Measurements from ENCODE around the gene STK26.
"Not testable (repeated sequence)": the region's sequence is repeated elsewhere in the genome, so short reads cannot be mapped to it uniquely, and the experiment has no call there.

The STK26 gene

DNA sequence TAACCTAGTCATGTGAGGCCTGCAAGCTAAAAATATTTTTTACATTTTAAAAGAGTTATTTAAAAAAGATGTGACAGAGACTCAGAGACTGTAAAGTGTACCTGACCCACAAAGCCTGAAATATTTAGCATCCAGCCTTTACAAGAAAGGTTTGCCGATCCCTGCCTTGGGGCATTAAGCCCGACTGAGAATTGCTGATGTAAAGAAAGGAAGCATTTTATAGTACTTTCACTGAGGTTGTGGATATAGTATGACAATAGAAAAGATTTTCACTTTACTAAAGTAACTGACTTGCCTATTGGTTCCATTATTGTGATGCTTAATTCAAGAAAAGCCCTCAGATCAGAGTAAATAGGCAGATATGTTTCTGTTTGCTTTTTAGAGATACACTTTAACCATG, 17.0 kb downstream of the STK26 start:
- DNase-seq = no peak

DNA sequence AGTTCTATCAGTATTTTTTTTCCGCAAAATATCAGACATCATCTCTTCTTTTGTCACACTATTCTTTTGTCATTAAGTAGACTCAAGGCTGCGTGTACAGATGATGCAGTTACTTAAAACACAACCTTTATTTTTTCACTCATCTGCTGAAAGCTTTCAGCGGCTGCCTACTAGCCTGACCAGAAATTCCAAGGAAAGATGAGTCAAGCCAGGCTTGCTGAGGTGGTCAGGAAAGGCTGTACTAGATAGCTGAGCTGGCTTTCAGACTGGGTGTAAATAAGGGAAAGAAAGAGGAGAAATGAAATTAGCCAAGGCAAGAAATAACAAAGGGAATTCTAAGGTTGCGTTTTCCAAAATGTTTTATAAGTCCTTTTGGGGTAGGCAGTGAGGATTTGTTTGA, 17.9 kb downstream of the STK26 start:
- DNase-seq = no peak

DNA sequence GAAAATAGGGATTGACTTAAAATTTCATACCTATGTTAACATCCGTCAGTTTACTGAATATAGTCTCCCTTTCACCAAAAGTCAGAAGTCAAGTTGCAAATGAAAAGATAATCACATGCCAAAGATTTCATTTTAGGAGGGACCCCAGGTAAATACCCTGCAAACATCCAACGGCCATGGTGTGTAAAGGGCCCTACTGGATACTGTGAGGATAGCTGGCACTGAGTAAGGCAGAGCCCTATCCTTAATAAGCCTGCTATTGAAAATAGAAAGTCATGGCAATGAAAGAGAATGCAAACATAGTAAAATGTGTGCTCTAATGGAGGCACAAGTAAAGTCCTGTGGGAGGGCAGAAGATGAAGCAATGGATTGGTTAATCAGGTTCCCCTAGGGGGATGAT, 20.9 kb downstream of the STK26 start:
- DNase-seq = no peak

DNA sequence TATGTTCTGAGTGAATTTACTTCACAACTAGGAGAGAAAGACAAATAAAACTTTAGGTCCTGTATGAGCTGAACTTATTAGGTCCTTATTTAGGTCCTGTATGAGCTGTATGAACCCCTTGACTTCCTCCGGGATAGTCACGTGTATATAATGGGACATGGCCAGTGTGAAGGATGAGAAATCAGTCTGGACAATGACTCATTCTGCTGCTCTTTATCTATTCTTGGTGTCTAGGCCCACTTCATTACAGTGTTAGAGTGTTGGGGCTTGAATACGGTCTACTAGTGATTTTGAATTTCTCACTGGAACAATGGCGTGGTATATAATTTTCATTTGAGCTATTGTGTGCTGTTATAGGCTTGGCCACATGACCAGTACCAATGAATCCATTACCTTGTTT, 21.9 kb downstream of the STK26 start:
- DNase-seq = no peak

DNA sequence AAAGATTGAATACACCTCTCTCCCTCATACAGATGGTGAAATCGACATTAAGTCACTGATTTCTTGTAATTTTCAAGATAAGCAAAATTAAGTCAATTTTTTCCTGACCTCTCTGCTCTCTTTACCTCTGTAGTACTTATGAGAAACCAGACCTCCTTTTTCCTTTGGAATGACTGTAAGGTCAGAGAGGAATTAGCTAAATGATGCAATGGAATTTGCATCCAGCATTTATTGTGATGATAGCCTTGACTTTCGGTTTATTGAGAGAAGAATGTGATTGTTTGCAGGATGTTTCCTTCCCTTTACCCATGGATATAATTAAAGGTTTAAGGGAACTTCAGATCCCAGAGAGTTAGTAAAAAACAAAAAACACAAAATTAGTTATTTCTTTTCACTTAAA, 22.4 kb downstream of the STK26 start:
- no peak for DNase-seq

DNA sequence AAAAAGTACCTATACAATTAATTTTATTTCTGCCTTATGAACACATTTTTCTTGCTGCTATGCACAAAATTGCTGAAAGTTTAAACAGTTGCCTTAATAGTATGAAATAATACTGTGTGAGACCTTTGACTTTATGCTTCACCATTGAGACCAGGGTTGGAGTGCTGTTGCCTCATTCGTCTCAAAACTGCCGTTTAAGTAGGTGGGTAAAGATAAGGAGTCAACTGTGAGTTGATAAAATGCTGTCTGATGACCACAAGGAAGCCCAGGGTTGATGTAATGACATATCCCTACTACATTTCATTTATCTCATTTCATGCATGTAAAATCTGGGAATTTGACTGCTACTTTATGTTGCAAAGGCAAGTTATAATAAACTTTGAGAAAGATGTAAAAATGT, 23.4 kb downstream of the STK26 start:
- DNase-seq = no peak

DNA sequence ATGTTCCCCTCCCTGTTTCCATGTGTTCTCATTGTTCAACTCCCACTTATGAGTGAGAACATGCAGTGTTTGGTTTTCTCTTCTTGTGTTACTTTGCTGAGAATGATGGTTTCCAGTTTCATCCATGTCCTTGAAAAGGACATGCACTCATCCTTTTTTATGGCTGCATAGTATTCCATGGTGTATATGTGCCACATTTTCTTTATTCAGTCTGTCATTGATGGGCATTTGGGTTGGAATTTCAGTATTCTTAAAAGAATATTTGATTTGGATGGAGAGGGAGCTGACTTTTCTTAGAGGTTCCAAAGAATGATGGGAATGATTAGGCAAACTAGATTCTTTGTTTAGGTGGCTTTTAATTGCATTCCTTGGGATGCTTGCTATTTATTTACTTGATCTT, 28.7 kb downstream of the STK26 start:
- DNase-seq = not testable (repeated sequence)

DNA sequence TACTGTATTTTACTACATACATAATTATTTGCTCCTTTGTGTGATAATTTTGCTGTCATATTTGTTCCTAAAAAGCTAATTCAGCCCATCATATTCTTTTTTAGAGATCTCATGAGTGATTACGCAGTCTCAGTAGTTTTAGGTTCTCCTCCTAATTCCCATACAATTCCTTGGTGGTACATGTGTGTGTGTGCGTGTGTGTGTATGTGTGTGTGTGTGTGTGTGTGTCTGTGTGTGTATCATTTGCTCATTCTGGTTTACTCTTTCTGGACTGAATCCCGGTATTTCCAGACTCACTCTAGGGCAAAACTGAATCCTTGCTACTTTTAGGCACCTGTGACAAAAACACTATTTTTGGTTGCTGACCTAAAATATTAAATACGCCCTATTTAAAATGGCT, 34.9 kb downstream of the STK26 start:
- no peak for DNase-seq

DNA sequence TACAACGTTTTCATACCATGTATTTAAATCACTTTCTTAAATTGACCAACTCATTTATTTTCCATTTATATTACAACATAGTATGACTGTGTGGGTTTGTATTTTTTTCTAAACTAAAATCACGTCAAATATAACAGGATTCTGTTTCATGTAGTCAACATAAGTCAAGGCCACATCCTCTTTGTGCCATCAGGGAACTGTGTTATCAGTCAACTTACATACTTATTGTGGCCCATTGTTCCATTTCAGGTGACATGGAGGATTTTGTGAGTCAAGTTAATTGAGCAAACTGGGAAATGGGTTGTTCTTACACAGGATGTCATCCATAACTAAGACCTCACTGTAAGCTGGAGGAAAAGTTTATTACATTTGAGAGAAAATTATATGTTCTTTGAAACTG, 35.9 kb downstream of the STK26 start:
- no peak for DNase-seq

DNA sequence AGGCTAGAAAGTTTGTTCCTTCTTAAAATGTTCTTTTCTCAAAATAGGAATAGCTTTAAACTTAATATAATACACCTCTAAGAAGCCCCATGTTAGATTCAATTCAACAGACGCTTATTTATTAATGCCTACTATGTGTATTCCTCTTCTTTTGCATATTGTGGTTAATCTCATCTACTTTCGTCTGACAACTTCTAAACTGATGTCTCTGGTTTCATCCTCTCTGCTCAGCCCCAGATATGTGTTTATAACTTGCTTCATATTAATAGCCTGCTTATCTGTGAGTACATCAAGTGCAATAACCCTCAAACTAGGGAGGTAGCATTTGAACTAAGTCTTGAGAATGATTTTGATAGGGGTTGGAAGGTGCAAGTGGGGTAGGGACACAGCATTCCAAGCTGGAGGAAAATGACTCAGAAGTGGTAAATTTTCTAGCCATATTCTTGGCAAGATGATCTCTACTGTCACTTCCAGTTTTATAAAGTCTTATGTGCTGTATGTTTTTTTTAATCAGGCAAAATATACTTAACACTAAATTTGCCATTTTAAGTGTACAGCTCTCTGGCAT, 37.0 kb downstream of the STK26 start:
- DNase-seq = no peak

DNA sequence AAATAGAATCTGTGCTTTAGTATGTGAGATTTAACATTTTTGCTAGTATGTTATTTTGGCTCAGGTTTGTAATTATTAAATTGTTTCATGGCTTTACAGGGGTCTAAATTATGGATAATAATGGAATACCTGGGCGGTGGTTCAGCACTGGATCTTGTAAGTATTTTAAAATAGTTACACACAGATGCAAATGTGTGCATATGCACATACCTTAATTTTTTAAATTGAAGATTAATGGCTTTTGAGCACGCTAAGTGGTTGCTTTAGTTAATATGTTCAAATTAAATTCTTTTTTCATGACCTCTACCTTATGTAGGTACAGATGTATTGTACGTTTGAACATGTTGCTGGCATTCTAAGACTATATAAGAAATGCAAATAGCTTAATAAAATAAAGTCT, 40.2 kb downstream of the STK26 start:
- DNase-seq = no peak

DNA sequence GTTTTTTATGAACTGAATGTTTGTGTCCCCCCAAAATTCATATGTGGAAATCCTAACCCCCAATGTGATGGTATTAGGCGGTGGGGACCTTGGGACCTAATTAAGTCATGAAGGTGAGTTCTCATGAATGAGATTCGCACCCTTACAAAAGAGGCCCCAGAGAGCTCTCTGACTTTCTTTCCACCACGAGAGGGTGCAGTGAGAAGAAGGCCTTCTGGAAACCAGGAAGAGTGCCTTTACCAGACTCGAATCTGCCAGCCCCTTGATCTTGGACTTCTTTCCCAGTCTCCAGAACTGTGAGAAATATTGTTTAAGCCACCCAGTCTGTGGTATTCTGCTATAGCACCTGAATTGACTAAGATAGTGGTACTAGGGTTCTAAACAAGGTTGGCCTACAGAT, 40.8 kb downstream of the STK26 start:
- DNase-seq = no peak

DNA sequence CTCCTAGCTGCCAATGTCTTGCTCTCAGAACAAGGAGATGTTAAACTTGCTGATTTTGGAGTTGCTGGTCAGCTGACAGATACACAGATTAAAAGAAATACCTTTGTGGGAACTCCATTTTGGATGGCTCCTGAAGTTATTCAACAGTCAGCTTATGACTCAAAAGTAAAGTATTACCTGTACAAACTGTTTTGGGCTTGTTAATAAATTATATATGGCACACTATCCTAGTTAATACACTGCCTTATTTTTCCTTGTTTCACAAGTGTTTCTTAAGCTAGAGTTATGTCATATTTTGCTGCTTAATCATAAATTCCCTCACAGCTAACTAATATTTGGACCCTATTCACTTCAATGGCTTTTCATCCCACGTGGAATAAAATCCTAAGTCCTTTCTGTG, 45.3 kb downstream of the STK26 start:
- no peak for DNase-seq

DNA sequence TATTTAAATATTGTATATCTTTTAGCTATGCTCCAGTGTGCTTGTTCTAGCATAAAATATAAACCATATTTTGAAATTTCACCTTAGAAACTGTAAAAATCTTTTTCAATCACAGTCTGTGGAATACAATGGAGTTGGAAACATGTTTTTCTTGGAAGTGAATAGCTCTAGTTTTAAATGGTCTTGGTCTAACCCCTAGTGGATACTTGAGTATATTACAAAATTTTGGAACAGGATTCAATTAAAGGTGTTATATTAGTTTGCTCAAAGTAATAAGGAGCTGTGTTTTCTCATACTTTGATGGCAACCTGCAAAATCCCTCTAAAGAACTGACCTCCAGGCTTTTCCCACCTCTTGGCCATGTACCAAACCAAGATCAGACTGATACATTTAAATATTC, 48.2 kb downstream of the STK26 start:
- DNase-seq = no peak

DNA sequence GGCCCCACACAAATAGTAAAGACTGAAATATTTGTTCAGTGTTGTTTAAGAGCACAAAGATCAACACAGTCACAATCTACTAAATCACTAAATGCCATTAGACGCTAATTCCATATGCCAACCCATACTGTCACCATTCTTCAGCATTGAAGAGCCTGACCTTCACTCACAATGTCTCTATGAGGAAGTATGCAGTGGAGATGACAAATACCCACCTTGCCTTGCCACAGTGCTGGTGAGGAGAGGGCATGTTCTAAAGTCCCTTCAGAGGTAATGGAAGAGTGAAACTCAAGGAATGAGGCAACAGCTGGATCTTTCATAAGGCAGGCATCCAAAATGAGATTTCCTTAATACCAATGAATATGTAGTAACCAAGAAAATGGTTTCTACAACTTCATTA, 54.3 kb downstream of the STK26 start:
- no peak for DNase-seq

DNA sequence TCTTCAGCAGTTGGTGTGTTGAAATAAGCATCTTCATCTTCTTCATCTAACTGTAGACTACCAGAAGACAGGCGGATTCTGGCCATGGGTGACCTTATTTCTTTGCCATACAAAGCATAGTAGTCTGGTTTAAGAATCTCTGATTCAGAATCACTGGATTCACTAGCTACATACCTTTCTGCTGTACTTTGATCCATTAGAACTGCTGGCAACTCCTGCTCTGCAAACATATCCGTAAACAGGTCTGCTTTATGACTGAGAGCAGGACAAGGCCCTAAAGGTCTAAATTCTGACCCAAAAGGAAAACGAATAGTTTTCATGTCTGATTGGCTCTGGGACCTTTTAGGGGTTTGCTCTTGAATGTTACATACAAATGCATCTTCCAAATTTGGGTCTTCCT, 54.8 kb downstream of the STK26 start:
- DNase-seq = no peak

DNA sequence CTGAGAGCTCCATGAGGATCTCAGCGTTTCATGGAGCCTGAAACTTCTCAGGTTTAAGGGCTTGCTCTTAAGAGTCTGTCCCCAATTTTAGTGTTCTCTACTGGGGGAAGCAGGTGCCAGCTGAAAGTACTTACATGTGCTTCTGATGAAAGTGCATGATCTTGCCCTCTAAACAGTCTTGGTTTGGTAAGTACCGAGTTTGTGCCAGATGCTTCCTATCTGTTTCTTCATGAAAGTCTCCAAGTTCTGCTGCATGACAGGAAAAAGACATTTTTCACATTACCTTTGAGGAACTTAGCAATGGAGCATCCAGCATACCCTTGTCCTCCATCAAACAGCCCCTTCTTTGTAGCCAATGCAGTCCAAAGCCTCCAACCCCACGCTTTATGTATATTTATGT, 62.7 kb downstream of the STK26 start:
- DNase-seq = no peak

DNA sequence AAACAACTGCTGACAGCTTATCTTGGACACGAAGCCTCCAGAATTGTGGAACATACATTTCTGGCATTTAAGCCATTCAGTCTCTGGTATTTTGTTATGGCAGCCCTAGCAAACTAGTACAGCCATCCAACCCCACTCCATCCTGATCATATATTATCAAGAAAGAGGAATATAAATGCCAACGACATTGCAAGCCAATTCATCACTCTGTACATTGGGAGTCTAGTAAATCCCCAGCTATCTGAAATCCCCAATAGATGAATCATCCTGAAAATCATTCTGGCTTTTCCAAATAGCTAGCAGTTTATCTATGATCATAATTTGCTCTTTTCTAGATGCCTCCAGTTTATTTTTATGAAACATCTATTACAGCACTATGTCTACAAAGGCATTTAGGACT, 63.6 kb downstream of the STK26 start:
- DNase-seq = no peak

DNA sequence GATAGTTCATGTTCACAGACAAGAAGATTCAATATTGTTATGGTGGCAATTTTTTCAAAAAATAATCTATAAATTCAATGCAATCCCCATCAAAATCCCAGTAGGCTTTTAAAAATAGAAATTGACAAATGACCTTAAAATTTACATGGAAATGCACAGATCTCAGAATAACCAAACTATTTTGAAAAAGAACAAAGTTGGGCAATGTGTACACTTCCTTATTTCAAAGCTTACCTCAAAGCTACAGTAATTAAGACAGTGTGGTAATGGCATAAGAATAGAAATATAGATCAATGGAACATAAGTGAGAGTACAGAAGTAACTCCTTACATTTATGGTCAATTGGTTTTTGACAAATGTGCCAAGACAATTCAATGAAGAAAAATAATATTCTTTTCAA, 65.8 kb downstream of the STK26 start:
- peak; percentile 74 for DNase-seq

DNA sequence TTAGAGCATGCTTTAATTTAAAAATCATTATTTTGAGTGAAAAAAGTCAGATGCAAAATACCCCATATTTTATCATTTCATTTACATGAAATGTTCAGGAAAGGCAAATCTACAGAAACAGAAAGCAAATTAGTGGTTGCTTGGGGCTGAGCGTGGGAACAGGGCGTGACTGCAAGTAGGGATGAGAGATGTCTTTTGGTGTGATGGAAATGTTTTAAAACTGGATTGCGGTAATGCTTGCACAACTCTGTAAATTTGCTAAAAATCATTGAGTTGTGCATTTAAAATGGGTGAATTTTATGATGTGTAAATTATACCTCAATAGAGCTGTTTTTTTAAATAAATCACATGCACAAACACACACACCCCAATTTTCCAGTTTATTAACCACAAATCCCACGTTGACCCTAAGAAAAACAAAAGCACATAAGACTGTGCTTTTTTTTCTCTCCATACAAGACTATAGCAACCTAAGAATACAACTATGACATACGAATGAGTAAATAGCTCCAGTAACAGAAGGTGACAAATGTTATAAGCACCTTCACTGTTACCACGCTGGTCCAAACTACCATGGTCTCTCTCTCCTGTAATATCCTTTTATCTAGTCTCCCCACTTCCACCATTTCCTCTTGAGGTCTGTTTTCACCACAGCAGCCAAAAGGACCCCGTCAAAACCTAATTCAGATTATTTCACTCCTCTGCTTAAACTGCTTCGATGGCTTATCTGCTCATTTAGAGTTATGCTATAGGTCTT, 67.5 kb downstream of the STK26 start:
- peak; percentile 67 for DNase-seq

DNA sequence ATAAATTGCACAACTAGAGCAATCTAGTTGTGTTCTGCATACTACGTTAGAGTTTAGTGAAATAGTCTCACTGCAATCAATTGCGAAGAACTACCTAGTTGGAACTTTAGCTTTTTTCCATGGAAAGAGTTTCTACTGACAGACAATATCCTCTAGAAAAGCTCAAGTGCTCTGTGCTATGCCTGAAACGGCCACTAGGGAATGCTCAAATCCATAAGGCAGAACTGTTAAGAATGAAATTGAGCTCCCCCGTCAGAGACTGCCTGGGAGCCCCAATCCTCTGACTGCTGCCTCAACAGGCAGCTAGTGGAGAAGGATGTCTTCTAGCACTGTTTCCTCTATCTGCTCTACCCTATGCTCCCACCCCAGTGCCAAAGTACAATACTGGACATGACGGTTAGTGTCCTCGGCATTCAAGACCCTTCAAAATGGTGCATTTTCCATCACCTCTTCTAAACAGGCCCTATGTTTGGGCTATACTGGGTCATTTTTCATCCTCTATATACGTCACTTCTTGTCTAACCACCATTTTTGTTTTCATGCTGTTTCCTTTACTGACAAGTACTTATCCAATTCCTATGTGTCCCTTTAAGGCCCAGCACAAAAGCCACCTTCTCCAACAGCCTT, 69.5 kb downstream of the STK26 start:
- peak; percentile 61 for DNase-seq

DNA sequence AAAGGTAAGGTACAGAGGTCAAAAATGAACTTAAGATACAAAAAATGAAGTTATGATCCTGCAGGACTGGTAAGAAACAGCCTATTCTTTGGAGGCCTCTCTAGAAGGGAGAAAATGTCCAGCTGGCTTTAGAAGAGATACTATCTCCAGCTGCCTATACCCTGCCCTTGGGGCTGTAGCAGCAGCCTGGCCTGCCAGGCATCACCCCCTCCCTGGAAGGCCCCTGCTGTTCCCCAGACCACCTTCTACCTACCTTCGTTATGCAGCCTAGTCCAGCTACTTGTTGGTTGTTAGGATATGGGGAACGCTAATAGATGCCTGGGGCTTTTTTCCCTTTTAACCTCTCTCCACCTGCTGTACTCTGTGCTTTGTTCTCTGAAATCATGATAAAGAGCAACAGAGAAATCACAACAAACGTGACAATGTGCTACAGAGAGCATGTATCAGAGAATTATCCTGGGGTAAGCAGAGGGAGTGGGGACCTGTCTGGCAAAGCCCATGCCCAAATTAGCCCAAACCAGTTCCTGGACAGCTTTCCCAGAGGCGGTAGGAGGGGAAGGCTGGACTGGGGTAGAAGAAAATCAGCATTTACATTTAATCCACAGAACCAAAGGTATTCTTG, 70.2 kb downstream of the STK26 start:
- no peak for DNase-seq

DNA sequence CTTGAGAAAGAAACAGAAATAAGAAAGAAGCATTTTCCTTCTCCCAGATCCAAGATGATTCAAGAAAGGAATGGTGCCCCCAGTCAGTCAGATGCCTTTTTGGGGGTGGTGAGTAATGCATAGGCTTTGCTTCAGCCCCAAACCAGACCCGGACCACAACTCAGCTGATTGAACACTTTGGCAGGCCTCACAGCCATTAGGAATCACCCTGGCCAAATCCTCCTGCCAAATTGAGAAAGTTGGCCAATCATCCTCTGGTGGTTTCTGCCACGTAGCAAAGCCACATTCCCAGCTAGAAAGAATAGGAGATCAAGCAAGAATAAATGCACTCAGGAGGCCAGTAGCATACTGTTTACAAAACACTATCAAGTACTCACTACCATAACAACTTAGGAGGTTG, 71.1 kb downstream of the STK26 start:
- DNase-seq = peak; percentile 15

DNA sequence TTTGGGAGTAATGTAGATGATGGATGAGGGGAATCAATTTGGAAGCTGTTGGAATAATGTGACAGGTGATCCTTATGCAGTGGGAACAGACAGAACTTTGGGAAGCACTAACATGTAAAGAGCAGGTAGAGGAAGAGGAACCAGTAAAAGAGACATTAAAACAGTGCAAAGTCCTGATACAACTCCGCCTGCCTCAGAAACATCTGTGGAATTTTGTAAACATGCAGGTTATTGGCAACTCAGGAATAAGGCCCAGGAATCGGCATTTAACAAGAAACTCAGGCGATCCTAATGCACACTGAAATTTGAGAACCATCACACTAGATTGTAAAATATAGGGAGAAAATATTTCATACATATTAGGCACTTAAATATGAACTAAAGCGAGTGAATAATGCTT, 75.6 kb downstream of the STK26 start:
- DNase-seq = not testable (repeated sequence)
